HG03175 (cell line): Measurements from ENCODE around the gene SIKE1.
"Not testable (repeated sequence)": the region's sequence is repeated elsewhere in the genome, so short reads cannot be mapped to it uniquely, and the experiment has no call there.

Experiments
- ATAC-seq: cut with Tn5 transposase; IDR thresholded peaks from one replicate; pipeline ENCODE4 v1.9.1; 2021; ENCODE audit warnings: mild to moderate bottlenecking, moderate library complexity; ENCODE audit not compliant: unreplicated experiment

Gene SIKE1

DNA sequence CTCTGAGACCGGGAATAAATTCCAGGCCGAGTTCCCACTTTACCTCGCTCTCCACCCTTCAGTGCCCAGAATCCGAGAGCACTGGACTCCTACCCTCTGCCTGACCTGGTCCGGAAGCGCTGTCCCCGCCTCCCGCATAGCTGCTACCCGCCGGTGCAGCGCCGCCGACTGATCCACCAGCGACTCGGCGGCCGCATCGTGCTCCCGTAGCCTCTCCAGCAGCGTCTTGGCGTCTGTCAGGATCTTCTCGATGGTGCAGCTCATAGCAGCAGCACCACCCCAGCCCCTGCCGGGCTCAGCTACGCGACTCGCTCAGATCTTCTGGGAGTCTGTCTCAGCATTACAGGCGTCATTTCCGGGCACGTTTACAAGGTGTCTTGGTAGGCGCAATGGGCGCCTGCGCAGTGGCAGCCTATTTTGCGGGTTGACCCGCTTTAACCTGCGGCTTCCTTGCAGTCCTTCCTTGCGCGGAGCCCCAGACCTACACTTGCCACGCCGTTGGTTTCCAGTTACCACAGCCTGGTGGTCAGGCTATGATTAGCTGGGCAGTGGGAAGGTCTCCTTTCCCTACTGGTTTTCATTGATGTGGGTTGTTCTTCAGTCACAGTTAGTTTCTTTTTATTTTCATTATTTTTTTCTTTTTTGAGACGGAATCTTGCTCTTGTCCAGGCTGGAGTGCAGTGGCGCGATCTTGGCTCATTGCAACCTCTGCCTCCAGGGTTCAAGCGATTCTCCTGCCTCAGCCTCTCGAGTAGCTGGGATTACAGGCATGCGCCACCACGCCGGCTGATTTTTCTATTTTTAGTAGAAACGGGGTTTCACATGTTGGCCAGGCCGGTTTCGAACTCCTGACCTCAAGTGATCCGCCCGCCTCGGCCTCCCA lies at the start of gene SIKE1:
Gene SIKE1 (minus strand): TSS at position 342 of the 883 bp plus-strand sequence. CDS start 78 bp downstream, at position 264.
- ATAC-seq: peak; percentile 99

GRCh38 chr1:114830075-114830474 lies 49.6 kb upstream of the SIKE1 start:
- not testable (repeated sequence) for ATAC-seq

DNA sequence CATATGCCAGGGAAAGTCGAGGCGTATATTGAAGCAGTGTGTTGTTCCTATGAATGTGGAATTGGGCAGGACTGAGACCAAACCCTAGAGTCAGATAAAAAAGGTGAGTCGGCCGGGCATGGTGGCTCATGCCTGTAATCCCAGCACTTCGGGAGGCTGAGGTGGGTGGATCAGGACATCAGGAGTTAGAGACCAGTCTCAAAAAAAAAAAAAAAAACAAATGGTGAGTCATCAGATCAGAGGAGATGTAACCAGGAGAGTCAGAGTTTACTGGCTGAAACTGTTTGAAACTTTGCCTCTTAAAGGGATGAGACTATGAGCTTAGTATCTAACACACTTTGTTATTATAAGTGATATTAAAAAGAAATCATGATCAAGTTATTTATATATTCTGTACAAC lies 47.8 kb upstream of the SIKE1 start:
- ATAC-seq: no peak

GRCh38 chr1:114821978-114822377 lies 41.5 kb upstream of the SIKE1 start:
- no peak for ATAC-seq

DNA sequence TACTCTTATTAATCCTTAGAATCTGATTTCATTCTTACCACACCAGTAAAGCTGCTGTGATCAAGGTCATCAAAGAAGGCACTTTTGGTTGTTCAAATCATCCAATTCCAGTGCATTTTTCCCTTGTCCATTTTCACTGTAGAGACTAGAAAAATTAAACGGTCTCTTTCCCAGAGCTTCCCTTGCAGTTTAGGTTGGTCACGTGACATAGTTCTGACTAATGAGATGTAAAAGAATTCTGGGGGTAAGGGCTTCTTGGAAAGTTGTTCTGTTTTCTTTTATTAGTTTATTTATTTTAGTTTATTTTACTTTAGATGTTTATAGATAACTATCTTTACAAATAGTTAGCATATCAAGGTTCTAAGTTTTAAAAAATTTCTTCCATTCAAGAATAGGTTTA lies 39.9 kb upstream of the SIKE1 start:
- no peak for ATAC-seq

DNA sequence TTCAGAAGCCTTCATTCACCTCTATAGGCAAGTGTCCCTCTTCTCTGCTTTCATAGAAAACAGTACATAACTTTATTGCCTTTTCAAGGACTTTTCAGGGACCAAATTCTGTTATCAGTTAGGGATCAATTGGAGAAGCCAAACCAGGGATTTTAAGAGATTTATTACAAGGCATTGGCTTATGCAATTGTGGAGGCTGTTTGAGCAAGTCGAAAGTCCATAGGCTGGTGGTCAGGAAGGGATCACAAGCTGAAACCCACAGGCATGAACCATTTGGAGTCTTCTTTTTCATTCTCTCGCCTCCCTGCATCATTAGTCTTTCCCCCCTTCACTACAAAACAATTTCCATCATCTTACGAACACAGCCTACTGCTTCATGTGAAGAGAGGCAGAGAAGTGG lies 39.4 kb upstream of the SIKE1 start:
- no peak for ATAC-seq

- not testable (repeated sequence) for ATAC-seq
These were observed 24.0 kb upstream of the SIKE1 start for GRCh38 chr1:114804449-114804848.

DNA sequence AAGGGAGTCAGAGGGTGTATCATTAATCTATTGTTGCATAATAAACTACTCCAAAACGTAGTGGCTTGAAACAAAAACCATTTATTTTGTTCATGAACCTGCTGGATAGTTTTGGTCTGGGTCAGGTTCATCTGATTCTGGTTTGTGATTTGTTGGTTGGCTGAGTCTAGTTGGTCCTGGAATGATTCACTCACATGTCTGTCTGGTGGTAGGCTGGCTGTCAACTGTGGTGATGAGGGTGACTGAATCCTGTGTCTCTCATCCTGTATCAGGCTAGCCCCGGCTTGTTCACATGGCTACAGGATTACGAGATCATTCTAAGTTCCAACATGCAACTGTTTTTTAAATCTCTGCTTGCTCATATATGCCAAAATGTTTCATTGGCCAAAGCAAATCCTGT lies 22.5 kb upstream of the SIKE1 start:
- no peak for ATAC-seq

GRCh38 chr1:114794038-114794437 lies 13.6 kb upstream of the SIKE1 start:
- no peak for ATAC-seq

GRCh38 chr1:114790581-114790980 lies 10.1 kb upstream of the SIKE1 start:
- ATAC-seq: not testable (repeated sequence)

GRCh38 chr1:114786440-114786839 lies 6.0 kb upstream of the SIKE1 start:
- not testable (repeated sequence) for ATAC-seq

- no peak for ATAC-seq
These were observed 2.0 kb upstream of the SIKE1 start for GRCh38 chr1:114782476-114782875.

GRCh38 chr1:114779722-114780121 lies 763 bp downstream of the SIKE1 start:
- ATAC-seq: no peak

DNA sequence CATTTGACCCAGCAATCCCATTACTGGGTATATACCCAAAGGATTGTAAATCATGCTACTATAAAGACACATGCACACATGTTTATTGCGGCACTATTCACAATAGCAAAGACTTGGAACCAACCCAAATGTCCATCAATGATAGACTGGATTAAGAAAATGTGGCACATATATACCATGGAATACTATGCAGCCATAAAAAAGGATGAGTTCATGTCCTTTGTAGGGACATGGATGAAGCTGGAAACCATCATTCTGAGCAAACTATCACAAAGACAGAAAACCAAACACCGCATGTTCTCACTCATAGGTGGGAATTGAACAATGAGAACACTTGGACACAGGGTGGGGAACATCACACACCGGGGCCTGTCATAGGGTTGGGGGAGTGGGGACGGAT lies 3.8 kb downstream of the SIKE1 start:
- not testable (repeated sequence) for ATAC-seq

GRCh38 chr1:114771992-114772391 lies 8.5 kb downstream of the SIKE1 start:
- ATAC-seq: no peak

DNA sequence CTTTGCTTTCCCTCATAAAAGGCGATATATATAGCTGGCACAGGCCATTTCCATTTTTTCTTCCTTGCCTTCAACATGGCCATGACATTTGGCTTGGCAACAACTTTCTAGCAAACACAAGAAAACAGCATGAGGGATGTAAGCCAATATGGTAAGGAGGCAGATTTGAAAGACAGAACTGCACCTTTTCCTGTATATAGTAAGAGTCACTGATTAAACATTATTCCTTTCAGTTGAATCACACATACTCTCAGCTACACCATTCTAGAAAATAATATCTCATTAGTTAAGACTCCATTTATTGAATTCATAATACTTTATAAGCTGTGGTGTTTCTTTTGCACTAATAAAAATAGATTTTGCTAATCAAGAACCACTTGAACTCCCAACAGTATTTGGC lies 9.5 kb downstream of the SIKE1 start:
- ATAC-seq: no peak

DNA sequence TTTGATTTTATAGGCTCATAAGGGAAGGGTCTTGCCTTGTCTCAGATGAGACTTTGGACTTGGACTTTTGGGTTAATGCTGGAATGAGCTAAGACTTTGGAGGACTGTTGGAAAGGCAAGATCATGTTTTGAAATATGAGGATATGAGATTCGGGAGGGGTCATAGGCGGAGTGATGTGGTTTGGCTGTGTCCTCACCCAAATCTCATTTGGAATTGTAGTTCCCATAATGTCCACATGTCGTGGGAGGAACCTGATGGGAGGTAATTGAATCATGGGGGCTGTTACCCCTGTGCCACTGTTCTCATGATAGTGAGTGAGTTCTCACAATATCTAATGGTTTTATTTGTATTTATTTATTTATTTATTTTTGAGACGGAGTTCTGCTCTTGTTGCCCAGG lies 15.8 kb downstream of the SIKE1 start:
- no peak for ATAC-seq

DNA sequence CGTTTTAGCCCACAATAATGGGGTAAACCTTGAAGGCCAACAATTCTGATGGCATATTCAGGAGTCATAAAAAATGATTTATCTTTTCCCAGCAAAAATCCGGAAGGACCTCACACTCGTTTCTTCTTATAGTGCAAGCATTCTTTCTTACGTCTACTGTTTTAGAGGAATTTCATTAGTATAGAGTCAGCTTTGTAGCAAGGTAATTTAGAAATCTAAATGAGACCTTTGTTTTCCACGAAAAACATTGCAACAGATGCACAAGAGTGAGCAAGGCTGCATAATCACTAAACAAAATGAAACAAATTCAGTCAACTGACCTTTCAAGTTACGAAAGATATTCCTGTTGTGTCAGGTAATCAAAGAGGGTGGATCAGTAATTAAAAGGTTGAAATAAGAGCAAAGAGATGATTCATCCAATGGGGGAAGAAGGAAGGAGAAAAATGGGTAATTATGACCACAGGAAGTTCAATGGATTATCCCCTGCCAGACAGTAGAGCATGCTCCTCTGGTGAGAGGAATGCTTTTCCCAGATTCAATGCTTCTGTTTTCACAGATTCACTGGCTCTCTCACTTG lies 22.1 kb downstream of the SIKE1 start:
- ATAC-seq: no peak

- ATAC-seq: peak; percentile 85
These were observed 22.8 kb downstream of the SIKE1 start, which contains the start of gene CSDE1 for GRCh38 chr1:114757455-114758255. CSDE1 (minus strand) TSS chr1:114757984; CDS start chr1:114739890, 18,094 bp downstream.

DNA sequence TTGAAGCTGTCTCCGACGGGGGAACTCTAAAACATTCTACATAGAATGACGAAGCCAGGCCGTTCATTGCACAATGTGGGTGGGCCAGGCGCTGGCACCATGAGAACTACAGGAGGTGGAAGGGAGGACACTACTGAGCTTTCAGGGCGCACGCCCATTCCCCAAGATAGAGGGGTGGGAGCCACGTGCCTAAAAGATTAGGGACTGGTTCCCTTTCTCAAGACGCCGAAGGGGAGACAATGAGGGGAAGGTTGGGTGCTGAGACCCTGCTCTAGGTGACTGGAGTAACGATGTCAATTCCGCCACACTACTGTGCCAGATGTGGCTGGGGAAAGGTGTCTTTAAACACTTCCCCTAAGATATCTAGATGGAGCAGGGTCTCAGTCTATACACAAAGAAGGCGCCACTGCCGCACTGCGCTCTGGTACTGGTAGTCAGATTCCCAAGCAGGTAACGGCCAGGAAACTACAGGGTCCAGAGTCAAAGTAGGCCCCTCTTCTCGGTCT lies 23.5 kb downstream of the SIKE1 start:
- no peak for ATAC-seq
